PC-9 (cell line): Measurements from ENCODE around the gene DDX39A.

Experiments
- CTCF ChIP-seq: fragments of 200-600 bp; sonication (generic); conservative IDR thresholded peaks from 2 replicates; pipeline ENCODE4 v1.6.1; 2017; ENCODE audit warnings: mixed run types, antibody characterized with exemption, mild to moderate bottlenecking, moderate library complexity
- EZH2 ChIP-seq: fragments of 200-600 bp; sonication (generic); IDR thresholded peaks from 2 replicates; pipeline ENCODE4 v1.8.0; 2017; ENCODE audit warnings: antibody characterized with exemption, low read depth

DNA sequence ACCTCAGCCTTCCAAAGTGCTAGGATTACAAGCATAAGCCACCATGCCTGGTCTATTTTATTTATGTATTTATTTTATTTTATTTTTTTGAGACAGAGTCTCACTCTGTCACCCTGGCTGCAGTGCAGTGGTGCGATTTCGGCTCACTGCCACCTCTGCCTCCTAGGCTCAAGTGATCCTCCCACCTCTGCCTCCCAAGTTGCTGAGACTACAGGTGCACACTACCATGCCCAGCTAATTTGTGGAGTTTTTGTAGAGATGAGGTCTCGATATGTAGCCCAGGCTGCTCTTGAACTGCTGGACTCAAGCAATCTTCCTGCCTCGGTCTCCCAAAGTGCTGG is 48.2 kb downstream of the DDX39A start:
- TF ChIP-seq CTCF (no peak), EZH2 (no peak)
